GM10266 (cell line): ENCODE data around the gene ZSWIM5.
A peak's percentile ranks its signal among the peaks of the same experiment; 100 is the strongest.
"Not testable (repeated sequence)": the region's sequence is repeated elsewhere in the genome, so short reads cannot be mapped to it uniquely, and the experiment has no call there.

Experiments
- DNase-seq: peaks from one replicate; pipeline ENCODE4 v3.0.0; 2012; ENCODE audit errors: extremely low spot score
- TF ChIP-seq, protein P1 (sequence below): IDR thresholded peaks from 2 replicates; pipeline ENCODE4 v1.5.1; 2012; ENCODE audit warnings: mild to moderate bottlenecking, low read depth; ENCODE audit not compliant: control insufficient read depth, insufficient read depth; ENCODE audit errors: missing control alignments

The ZSWIM5 gene

DNA sequence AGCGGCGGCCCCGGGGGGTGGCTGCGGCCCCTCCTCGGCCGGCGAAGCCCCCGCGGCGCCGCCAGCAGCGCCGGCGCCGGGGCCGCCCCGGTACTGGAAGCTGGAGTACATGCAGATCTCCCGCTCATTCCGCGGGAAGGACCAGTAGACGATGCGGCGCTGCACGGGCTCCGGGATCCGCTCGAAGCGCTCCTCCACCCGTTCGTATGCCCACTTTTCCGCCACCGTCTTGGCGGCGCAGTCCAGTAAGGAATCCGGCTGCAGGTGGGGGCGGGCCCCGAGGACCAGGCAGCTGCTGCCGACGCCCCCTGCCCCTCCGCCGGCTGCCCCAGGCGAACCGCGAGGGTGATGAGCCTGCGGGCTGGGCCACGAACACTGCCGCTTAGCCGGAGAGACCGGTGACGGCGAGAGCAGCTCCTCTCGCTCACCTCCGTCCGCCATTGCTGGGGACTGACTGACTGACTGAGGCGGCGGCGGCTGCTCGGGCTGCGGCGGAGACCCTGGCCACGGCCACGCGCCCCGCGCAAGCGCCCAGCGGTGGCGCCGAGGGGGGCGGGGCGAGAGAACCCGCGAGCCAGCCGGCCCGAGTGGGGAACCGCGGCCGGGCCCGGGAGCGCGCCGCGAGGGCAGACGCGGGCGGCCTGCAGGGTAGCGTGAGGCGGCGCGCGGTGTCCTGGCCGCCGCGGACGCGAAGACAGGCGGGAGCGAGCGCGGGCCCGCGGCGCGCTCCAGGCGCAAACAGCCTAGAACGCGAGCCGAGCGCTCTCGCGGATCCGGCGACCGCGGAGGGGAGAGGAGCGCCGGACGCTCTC, at the start of gene ZSWIM5:
Gene ZSWIM5 (minus strand): TSS at position 696 of the 812 bp plus-strand sequence. CDS start 255 bp downstream, at position 441.
- TF ChIP-seq, protein P1, sequence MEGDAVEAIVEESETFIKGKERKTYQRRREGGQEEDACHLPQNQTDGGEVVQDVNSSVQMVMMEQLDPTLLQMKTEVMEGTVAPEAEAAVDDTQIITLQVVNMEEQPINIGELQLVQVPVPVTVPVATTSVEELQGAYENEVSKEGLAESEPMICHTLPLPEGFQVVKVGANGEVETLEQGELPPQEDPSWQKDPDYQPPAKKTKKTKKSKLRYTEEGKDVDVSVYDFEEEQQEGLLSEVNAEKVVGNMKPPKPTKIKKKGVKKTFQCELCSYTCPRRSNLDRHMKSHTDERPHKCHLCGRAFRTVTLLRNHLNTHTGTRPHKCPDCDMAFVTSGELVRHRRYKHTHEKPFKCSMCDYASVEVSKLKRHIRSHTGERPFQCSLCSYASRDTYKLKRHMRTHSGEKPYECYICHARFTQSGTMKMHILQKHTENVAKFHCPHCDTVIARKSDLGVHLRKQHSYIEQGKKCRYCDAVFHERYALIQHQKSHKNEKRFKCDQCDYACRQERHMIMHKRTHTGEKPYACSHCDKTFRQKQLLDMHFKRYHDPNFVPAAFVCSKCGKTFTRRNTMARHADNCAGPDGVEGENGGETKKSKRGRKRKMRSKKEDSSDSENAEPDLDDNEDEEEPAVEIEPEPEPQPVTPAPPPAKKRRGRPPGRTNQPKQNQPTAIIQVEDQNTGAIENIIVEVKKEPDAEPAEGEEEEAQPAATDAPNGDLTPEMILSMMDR = no peak
- DNase-seq = peak; percentile 83

DNA sequence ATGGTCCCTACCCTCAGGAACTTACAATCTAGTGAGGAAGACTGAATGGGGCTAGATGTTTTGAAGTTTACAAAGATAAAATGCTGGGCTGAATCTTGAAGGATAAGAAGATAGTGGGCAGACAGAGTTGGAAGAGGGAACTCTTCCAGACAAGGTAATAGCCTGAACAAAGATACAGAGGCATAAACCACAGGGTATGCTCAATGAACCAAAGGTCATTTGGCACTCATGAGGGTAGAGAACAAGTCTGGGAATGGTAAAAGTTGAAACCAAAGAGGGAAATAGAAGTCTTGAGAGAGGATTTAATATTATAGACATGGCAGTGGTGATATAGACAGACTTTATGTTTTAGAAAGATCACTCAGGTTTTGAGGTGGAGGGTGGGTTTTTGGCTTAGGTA, 48.1 kb upstream of the ZSWIM5 start:
- DNase-seq = no peak
- TF ChIP-seq, protein P1 = no peak

DNA sequence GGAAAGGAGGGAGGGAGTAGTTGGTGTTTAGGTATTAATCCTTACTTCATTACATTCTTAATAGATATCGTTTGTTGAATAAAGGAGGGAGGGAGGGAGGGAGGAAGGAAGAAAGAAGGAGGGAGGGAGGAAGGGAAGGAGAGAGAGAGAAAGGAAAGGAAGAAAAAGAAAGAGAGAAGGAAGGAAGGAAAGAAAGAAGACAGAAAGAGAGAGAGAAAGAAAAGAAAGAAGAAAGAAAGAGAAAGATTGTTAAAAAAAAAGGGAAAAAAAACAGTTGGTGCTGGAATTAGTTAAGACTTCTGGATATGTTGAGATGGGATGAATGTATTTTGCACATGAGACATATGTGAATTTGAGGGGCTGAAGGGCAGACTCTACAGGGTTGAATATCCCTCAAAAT, 44.1 kb upstream of the ZSWIM5 start:
- DNase-seq = no peak
- TF ChIP-seq, protein P1 = no peak

DNA sequence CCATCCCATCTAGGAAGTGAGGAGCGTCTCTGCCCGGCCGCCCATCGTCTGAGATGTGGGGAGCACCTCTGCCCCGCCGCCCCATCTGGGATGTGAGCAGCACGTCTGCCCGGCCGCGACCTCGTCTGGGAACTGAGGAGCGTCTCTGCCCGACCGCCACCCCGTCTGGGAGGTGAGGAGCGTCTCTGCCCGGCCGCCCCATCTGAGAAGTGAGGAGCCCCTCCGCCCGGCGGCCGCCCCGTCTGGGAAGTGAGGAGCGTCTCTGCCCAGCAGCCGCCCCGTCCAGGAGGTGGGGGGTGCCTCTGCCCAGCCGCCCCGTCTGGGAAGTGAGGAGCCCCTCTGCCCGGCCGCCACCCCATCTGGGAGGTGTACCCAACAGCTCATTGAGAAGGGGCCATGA, 41.6 kb upstream of the ZSWIM5 start:
- not testable (repeated sequence) for DNase-seq

DNA sequence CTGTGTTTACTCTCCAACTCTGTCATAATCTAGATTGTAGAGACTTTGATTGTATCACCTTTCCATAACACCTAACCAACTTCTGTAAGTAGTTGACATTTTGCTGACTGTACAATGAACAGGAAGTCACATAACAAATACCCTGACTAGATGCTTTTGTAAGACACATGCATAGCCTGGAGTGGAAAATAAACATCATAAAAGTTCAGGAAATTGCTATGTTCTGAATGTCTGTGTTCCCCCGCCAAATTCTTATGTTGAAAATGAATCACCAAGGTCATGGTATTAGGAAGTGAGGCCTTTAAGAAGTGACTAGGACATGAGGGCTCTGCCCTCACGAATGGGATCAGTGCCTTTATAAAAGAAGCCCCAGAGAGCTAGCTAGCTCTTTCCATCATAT, 40.4 kb upstream of the ZSWIM5 start:
- TF ChIP-seq, protein P1 = no peak
- no peak for DNase-seq

DNA sequence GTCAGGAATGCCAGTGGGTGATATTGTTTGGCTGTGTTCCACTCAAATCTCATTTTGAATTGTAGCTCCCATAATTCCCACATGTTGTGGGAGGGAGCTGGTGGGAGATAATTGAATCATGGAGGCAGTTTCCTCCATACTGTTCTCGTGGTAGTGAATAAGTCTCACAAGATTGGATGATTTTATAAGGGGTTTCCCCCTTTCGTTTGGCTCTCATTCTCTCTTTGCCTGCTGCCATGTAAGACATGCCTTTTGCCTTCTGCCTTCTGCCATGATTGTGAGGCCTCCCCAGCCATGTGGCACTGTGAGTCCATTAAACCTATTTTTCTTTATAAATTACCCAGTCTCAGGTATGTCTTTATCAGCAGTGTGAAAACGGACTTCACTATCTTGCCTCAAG, 40.0 kb upstream of the ZSWIM5 start:
- DNase-seq = not testable (repeated sequence)

DNA sequence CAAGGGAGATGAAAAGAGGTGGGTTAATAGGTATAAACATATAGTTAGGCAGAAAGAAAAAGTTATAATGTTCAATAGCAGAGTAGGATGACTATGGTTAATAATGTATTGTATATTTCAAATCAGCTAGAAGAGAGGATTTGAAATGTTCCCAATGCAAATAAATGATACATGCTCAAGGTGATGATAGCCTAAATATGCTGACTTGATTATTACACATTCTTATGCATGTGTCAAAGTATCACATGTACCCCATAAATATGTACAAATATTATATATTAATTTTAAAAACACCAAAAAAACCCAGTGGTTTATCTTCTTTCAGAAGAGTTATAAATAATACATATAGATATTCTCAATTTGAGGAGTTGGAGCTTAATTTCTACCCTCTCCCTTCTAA, 38.3 kb upstream of the ZSWIM5 start:
- no peak for DNase-seq
- TF ChIP-seq, protein P1 = no peak

DNA sequence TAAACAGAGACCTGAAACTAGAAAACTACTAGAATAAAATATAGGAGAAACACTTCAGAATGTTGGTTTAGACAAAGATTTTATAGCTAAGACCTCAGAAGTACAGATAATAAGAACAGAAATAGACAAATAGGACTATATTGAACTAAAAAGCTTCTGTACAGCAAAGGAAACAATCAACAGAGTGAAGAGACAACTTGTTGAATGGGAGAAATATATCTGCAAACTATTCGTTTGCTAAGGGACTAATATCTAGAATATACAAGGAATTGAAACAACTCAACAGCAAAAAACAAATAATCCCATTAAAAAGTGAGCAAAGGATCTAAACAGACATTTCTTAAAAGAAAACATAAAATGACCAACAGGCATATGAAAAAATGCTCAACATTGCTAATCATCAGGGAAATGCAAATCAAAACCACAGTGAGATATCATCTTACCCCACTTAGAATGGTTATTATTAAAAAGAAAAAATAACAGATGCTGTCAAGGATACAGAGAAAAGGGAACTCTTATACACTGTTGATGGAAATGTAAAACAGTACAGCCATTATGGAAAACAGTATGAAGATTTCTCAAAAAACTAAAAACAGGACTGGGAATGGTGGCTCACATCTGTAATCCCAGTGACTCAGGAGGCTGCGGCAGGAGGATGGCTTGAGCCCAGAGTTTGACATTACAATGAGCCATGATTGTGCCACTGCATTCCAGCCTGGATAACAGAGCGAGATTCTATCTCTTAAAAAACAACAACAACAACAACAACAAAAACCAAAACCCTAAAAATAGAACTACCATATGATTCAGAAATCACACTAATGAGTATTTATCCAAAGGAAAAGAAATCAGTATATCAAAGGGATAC, 37.3 kb upstream of the ZSWIM5 start:
- TF ChIP-seq, protein P1 = no peak
- DNase-seq = no peak
